Lower leg skin (tissue), 3 donors: ENCODE measurements around the gene MRPS31.

ENCODE experiments used
- POLR2A ChIP-seq, 2 donors: fragments of 450-650 bp; IDR thresholded peaks; one replicate each; pipeline ENCODE4 v1.6.1; 2016 to 2017; ENCODE audit warnings: antibody characterized with exemption in 2 of 2, mild to moderate bottlenecking in 1 of 2, moderate library complexity in 1 of 2
- TF ChIP-seq, protein P1 (sequence below), 3 donors: fragments of 450-650 bp; IDR thresholded peaks; one replicate each; pipeline ENCODE4 v1.5.1; 2016; ENCODE audit warnings: antibody characterized with exemption in 3 of 3, mild to moderate bottlenecking in 3 of 3, moderate library complexity in 2 of 3

DNA sequence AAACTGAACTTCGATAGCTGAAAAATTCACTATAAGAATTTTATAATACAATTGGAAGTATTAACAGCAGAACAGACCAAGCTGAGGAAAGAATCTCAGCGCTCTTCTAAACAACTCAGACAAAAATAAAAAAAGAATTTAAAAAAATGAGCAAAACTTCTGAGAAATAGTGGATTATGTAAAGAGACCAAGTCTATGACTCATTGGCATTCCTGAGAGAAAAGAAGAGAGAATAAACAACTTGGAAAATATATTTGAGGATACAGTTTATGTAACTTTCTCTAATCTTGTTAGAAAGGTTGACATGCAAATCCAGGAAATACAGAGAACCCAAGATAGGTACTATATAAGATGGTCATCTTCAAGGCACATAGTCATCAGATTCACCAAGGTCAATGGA is 43.8 kb upstream of the MRPS31 start:
- TF ChIP-seq, protein P1, sequence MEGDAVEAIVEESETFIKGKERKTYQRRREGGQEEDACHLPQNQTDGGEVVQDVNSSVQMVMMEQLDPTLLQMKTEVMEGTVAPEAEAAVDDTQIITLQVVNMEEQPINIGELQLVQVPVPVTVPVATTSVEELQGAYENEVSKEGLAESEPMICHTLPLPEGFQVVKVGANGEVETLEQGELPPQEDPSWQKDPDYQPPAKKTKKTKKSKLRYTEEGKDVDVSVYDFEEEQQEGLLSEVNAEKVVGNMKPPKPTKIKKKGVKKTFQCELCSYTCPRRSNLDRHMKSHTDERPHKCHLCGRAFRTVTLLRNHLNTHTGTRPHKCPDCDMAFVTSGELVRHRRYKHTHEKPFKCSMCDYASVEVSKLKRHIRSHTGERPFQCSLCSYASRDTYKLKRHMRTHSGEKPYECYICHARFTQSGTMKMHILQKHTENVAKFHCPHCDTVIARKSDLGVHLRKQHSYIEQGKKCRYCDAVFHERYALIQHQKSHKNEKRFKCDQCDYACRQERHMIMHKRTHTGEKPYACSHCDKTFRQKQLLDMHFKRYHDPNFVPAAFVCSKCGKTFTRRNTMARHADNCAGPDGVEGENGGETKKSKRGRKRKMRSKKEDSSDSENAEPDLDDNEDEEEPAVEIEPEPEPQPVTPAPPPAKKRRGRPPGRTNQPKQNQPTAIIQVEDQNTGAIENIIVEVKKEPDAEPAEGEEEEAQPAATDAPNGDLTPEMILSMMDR (IDR thresholded peaks at IDR 0.05) = no peak
- TF ChIP-seq POLR2A (IDR thresholded peaks at IDR 0.05) = no peak
